ENCODE results near the gene ARVCF. TPM values are rescaled to one million over a fixed set of nuclear protein-coding genes. Genes with fewer than 3 reads are reported as not detected.

ARVCF gene
- total and polyA plus RNA-seq, 2 donors (not counting 1 experiment from before 2014, with no cell fraction given) = 2.2 to 6.7 TPM

GRCh38 chr22:19982991-19983578 is 33.5 kb downstream of the ARVCF start:
- Histone ChIP-seq H3K79me2 (ENCODE audit: control insufficient read depth, insufficient read depth, low read length) (no peaks in the 10 kb centered on the region), H3K4me2 (replicated peaks; ENCODE audit: low read depth, low read length, poor library complexity, severe bottlenecking) (no peak overlapping the region), H3K36me3 (replicated peaks in 1 of 2; ENCODE audit: control extremely low read depth in 1 of 2, control insufficient read depth in 1 of 2, extremely low read depth in 1 of 2, insufficient read depth in 2 of 2, low read length in 1 of 2) (no peaks in the 10 kb centered on the region), H3K9me3 (ENCODE audit: control extremely low read depth in 1 of 3, control insufficient read depth in 2 of 3, insufficient read depth in 1 of 3, low read length in 2 of 3) (peaks cover 0 to 4% (median 0%) of the 10 kb centered on the region in 3 donors), H2AFZ (ENCODE audit: insufficient read depth, low read depth, low read length, poor library complexity, severe bottlenecking) (no peak overlapping the region), H4K20me1 (ENCODE audit: control insufficient read depth, insufficient read depth, low read length, poor library complexity, severe bottlenecking) (no peaks in the 10 kb centered on the region), H3K9ac (ENCODE audit: low read length) (no peak overlapping the region), H3K27ac (ENCODE audit: low read length in 2 of 2) (no peak overlapping the region), H3K27me3 (replicated peaks in 1 of 4; ENCODE audit: control extremely low read depth in 1 of 4, control insufficient read depth in 3 of 4, insufficient read depth in 4 of 4, low read length in 3 of 4) (peaks cover 0 to 11% (median 0%) of the 10 kb centered on the region in 4 experiments), H3K4me1 (ENCODE audit: control insufficient read depth in 2 of 2, insufficient read depth in 2 of 2, low read length in 2 of 2) (peaks cover 10 to 13% of the 10 kb centered on the region in 2 donors), H3K4me3 (ENCODE audit: control extremely low read depth in 1 of 5, extremely low read depth in 1 of 5, insufficient read depth in 1 of 5, low read depth in 2 of 5, low read length in 4 of 5) (no peak overlapping the region)
- no peak overlapping the region for H3K4me3 Mint-ChIP-seq
- TF ChIP-seq EZH2 (IDR thresholded peaks at IDR 0.05; ENCODE audit: borderline replicate concordance, insufficient read depth, low read depth, low read length, poor library complexity, severe bottlenecking) (no peak), CTCF (IDR thresholded peaks at IDR 0.05) (no peak)
- no peak for ATAC-seq (ENCODE audit: low read depth)
- 91% methylated on average over 8 of the region's 8 CpGs for WGBS (ENCODE audit: insufficient coverage)
- H3K27ac Mint-ChIP-seq = no peak overlapping the region
- no peak for DNase-seq
- no peaks in the 10 kb centered on the region for H3K27me3 Mint-ChIP-seq
- POLR2A ChIA-PET = no interaction called here
- H3K4me1 Mint-ChIP-seq = peaks cover 7% of the 10 kb centered on the region
- H3K9me3 Mint-ChIP-seq (ENCODE audit: insufficient read depth) = no peaks in the 10 kb centered on the region
- CTCF ChIA-PET = no interaction called here
- intact Hi-C loops (cut with micrococcal nuclease) = loop anchor here (5.0 kb wide), 1 partner anchor 599 kb away; no protein-coding TSS in a partner anchor

Data from B cell (primary cell).